ENCODE measurements around the gene SLC40A1.

The SLC40A1 gene

DNA sequence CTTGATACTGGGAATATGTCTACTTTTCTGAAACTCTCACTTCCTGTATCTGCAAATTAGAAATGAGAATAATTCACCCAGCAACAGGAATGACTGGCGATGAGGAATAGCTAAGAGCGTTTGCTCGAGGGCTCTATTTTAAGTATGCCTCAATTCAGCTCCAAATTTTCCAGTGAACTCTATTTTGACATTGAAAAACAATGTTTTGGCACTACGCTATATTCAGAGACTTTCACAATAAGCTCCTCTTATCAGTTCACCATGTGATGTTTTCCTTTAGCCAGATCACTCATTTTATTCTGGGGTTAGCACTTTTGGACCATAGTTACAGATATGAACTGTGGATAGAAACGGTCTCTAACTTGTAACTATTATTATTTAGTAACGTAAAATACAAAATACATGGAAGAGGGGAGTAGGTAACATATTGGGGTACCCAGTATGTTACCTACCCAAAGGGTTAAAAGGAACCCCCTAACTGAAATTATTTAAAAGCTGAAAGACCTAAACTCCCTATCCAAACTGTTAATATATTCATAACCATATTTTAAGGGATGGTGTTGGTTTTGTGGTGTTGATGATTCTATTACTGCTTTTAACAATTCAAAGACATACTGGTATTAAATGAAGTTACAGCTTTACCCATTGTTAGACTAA lies 28.1 kb downstream of the SLC40A1 start:
- no peak for DNase-seq (ENCODE audit: low read depth)
- H3K4me3 ChIP-seq (ENCODE audit: low read length), result no peak overlapping the region
- TF ChIP-seq, protein P1, sequence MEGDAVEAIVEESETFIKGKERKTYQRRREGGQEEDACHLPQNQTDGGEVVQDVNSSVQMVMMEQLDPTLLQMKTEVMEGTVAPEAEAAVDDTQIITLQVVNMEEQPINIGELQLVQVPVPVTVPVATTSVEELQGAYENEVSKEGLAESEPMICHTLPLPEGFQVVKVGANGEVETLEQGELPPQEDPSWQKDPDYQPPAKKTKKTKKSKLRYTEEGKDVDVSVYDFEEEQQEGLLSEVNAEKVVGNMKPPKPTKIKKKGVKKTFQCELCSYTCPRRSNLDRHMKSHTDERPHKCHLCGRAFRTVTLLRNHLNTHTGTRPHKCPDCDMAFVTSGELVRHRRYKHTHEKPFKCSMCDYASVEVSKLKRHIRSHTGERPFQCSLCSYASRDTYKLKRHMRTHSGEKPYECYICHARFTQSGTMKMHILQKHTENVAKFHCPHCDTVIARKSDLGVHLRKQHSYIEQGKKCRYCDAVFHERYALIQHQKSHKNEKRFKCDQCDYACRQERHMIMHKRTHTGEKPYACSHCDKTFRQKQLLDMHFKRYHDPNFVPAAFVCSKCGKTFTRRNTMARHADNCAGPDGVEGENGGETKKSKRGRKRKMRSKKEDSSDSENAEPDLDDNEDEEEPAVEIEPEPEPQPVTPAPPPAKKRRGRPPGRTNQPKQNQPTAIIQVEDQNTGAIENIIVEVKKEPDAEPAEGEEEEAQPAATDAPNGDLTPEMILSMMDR (conservative IDR thresholded peaks at IDR 0.05; ENCODE audit: low read depth, low read length), result no peak

DNA sequence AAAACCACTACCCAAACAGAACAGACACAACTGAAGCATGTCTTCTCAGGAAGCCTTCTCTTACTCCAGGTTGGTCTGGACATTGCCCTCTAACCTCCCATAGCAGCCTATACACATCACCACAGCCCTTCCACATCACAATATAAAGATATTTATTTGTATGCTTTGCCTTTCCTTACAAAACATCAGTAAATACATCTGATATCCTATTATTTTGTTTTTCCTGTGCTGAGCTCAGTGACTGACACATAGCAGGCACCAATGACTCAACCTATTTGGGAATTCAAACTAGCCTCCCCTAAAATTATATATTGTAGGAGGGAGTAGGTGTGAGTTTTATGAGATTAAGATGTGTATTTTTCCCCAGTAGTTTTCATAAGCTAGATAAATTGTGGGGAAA lies 28.8 kb downstream of the SLC40A1 start:
- H3K4me3 ChIP-seq (ENCODE audit: low read length), result no peak overlapping the region
- TF ChIP-seq, protein P1 (conservative IDR thresholded peaks at IDR 0.05; ENCODE audit: low read depth, low read length), result no peak
- no peak for DNase-seq (ENCODE audit: low read depth)

GRCh38 chr2:189549449-189549832 lies 31.1 kb downstream of the SLC40A1 start:
- no peak for DNase-seq (ENCODE audit: low read depth)
- TF ChIP-seq, protein P1 (conservative IDR thresholded peaks at IDR 0.05; ENCODE audit: low read depth, low read length), result no peak
- H3K4me3 ChIP-seq (ENCODE audit: low read length), result no peak overlapping the region

DNA sequence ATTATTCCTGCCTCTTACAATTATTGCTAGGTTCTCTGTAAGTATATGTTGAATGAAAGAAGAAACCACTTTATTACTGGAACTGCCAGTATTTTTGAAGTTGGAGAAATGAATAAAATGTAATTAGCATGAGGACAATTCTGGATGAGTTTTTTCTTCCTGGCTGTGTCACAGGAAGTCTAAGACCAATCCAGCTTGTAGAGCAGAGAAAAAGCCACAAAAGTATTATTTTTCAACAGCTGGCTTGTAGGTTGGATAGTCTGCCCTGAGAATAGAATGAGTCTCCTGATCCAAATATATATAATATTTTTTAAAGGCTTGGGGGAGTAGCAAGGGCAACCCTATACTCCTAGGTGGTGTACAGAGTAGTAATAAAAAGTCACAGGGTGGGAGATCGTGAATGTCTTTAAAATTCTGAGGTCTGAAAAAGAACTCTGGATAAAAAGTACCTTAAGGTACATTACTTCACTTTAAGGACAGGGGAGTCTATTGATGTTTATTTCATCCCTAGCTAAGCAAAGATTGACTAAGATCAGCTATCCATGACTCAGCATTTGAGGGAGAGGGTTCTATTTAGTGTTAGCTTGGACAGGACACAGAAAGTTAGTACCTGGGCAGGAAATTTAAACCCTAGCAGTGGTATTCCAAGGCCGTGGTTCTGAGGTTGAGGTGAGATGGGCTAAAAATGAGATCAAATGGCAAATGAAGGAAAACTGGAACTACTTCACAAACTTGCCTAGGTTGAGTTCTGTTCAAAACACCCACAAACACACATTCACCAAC lies 31.7 kb downstream of the SLC40A1 start:
- TF ChIP-seq, protein P1 (conservative IDR thresholded peaks at IDR 0.05; ENCODE audit: low read depth, low read length), result no peak
- DNase-seq (ENCODE audit: low read depth), result no peak
- H3K4me3 ChIP-seq (ENCODE audit: low read length), result no peak overlapping the region

- DNase-seq (ENCODE audit: low read depth), result no peak
- H3K4me3 ChIP-seq (ENCODE audit: low read length), result no peak overlapping the region
- TF ChIP-seq, protein P1 (conservative IDR thresholded peaks at IDR 0.05; ENCODE audit: low read depth, low read length), result no peak
These were observed 35.2 kb downstream of the SLC40A1 start for GRCh38 chr2:189545418-189545817.

DNA sequence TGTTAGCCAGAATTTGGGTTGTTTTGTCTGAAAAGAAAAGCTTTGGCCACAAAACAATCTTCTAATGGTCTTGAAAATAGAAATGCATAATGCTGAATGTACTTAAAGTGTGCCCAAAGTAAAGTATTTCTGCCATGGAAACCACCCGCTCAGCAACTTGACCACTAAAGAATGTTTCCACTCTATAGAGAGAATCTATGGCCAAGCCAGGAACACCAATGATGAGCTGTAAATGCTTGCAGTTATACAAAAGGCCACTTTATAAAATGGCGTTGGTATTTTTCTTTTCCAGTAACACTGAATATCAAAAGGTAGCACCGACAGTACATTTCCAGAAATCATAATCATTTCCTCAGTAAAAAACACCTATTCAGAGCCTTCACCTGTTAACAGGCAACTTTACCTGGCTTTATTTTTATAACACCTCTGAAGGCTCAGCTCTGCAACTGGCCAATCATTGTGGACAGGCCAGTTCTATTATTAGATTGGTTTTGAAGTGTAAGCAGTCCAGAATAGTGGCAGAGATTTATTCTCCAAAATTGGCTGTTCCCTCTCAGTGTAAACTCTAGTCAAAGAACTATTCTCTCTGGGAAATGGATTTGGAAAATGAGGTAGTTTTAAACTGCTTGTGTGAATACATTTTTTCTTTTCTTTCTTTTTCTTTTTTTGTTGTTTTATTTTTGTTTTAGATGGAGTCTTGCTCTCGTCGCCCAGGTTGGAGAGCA lies 36.1 kb downstream of the SLC40A1 start:
- no peak overlapping the region for H3K4me3 ChIP-seq (ENCODE audit: low read length)
- TF ChIP-seq, protein P1 (conservative IDR thresholded peaks at IDR 0.05; ENCODE audit: low read depth, low read length), result no peak
- DNase-seq (ENCODE audit: low read depth), result no peak

Measured in retinal pigment epithelial cell (primary cell).